H1 (cell line): ENCODE measurements around the gene CD164. TPM values are rescaled to one million over a fixed set of nuclear protein-coding genes. Genes with fewer than 3 reads are reported as not detected.

Experiments used
- CTCF ChIA-PET: fragments of 300-600 bp; sonication (Branson Sonifier 250); formaldehyde crosslinking; loops from one replicate; lab custom pipeline; 2021; ENCODE audit not compliant: partially characterized antibody; lab: Charles Lee
- POLR2A ChIA-PET: fragments of 300-600 bp; sonication (Branson Sonifier 250); formaldehyde crosslinking; loops from one replicate; lab custom pipeline; 2021; ENCODE audit warnings: inconsistent platforms; ENCODE audit not compliant: partially characterized antibody; lab: Charles Lee
- DNase-seq, 2 experiments: peaks; one replicate each; pipeline versions ENCODE4 v3.0.0 to v3.0.0-alpha.2; 2010 to 2022; ENCODE audit warnings: low spot score in 2 of 2, low read depth in 1 of 2, mixed read lengths in 1 of 2
- FAIRE-seq: peaks from 2 replicates; lab custom pipeline; 2011; peaks lifted over from hg19 to GRCh38; lab: Jason Lieb, UNC
- H2AFZ ChIP-seq: 2 replicates; pipeline ENCODE4 v1.8.1; 2012; ENCODE audit warnings: low read length, inconsistent platforms
- H2AK5ac ChIP-seq: 2 replicates; pipeline ENCODE4 v1.6.1; 2013; ENCODE audit warnings: low read depth, low read length
- H2BK120ac ChIP-seq: replicated peaks from 2 replicates; pipeline ENCODE3; 2013; ENCODE audit warnings: low read depth, low read length, inconsistent platforms
- H2BK12ac ChIP-seq: 2 replicates; pipeline ENCODE4 v1.6.1; 2013; ENCODE audit warnings: low read depth, low read length
- H2BK15ac ChIP-seq: 2 replicates; pipeline ENCODE4 v1.6.1; 2013; ENCODE audit warnings: low read length
- H2BK20ac ChIP-seq: 2 replicates; pipeline ENCODE4 v1.6.1; 2013; ENCODE audit warnings: low read length
- H2BK5ac ChIP-seq: 2 replicates; pipeline ENCODE4 v1.6.1; 2013; ENCODE audit warnings: low read depth, low read length
- H3K14ac ChIP-seq: 2 replicates; pipeline ENCODE4 v1.6.1; 2013; ENCODE audit warnings: inconsistent platforms; ENCODE audit not compliant: insufficient read length
- H3K18ac ChIP-seq: 2 replicates; pipeline ENCODE4 v1.6.1; 2013; ENCODE audit warnings: low read length; ENCODE audit errors: extremely low read depth
- H3K23ac ChIP-seq: 2 replicates; pipeline ENCODE4 v1.6.1; 2013; ENCODE audit warnings: inconsistent platforms; ENCODE audit not compliant: insufficient read length
- H3K23me2 ChIP-seq: 2 replicates; pipeline ENCODE4 v1.6.1; 2013; ENCODE audit warnings: low read depth, low read length
- H3K27ac ChIP-seq: 2 replicates; pipeline ENCODE4 v1.6.1; 2011; ENCODE audit warnings: low read depth, low read length, inconsistent platforms
- H3K27me3 ChIP-seq, 4 experiments: replicated peaks in 1 of 4; 1 replicate in 1 of 4; 2 replicates in 3 of 4; pipeline versions ENCODE4 v1.6.1 to v1.8.1; 2011 to 2013; ENCODE audit warnings: low read length in 3 of 4, mild to moderate bottlenecking in 3 of 4, inconsistent platforms in 2 of 4, mixed read lengths in 2 of 4, moderate library complexity in 1 of 4; ENCODE audit not compliant: control insufficient read depth in 3 of 4, insufficient read depth in 3 of 4; ENCODE audit errors: extremely low read depth in 1 of 4
- H3K36me3 ChIP-seq, 4 experiments: 2 replicates each; pipeline versions ENCODE4 v1.6.1 to v1.8.1; 2011 to 2013; ENCODE audit warnings: mild to moderate bottlenecking in 4 of 4, low read length in 3 of 4, moderate library complexity in 2 of 4, control low read depth in 1 of 4, inconsistent platforms in 1 of 4; ENCODE audit not compliant: insufficient read depth in 4 of 4, control insufficient read depth in 2 of 4
- H3K4ac ChIP-seq: replicated peaks from 2 replicates; pipeline ENCODE3; 2013; ENCODE audit warnings: low read length, low read depth, mixed read lengths, inconsistent platforms; ENCODE audit not compliant: insufficient read length
- H3K4me1 ChIP-seq, 4 experiments: replicated peaks in 1 of 4; 1 replicate in 1 of 4; 2 replicates in 3 of 4; pipeline versions ENCODE4 v1.6.1 to v1.8.1; 2011 to 2013; ENCODE audit warnings: low read length in 3 of 4, inconsistent platforms in 2 of 4, mixed read lengths in 1 of 4; ENCODE audit not compliant: insufficient read depth in 4 of 4, control insufficient read depth in 3 of 4
- H3K4me2 ChIP-seq, 2 experiments: 2 replicates each; pipeline versions ENCODE4 v1.6.1 to v1.8.1; 2011 to 2013; ENCODE audit warnings: low read depth in 2 of 2, low read length in 2 of 2, control low read depth in 1 of 2, inconsistent platforms in 1 of 2, mild to moderate bottlenecking in 1 of 2; ENCODE audit not compliant: insufficient read depth in 1 of 2
- H3K4me3 ChIP-seq, 4 experiments: fragments of 200-600, 300-600 bp in 1 of 4; sonication (generic), shearing (Covaris generic), sonication (Bioruptor Twin) in 1 of 4; 2 replicates each; pipeline versions ENCODE4 v1.5.1 to v1.8.1; 2011 to 2016; ENCODE audit warnings: low read length in 4 of 4, low read depth in 3 of 4, control low read depth in 2 of 4, inconsistent platforms in 2 of 4, mild to moderate bottlenecking in 2 of 4, mixed read lengths in 1 of 4, moderate library complexity in 1 of 4; ENCODE audit not compliant: insufficient read depth in 2 of 4; ENCODE audit errors: extremely low read depth in 1 of 4
- H3K56ac ChIP-seq: replicated peaks from 2 replicates; pipeline ENCODE3; 2013; ENCODE audit warnings: low read depth, mild to moderate bottlenecking, mixed read lengths, low read length, inconsistent platforms; ENCODE audit not compliant: insufficient read length
- H3K79me1 ChIP-seq: 2 replicates; pipeline ENCODE4 v1.6.1; 2013; ENCODE audit warnings: low read depth, low read length, control low read depth
- H3K79me2 ChIP-seq, 2 experiments: 2 replicates each; pipeline versions ENCODE4 v1.6.1 to v1.8.1; 2012 to 2013; ENCODE audit warnings: low read length in 2 of 2, mild to moderate bottlenecking in 2 of 2, inconsistent platforms in 1 of 2; ENCODE audit not compliant: insufficient read depth in 2 of 2, control insufficient read depth in 1 of 2
- H3K9ac ChIP-seq, 4 experiments: replicated peaks in 1 of 4; 1 replicate in 1 of 4; 2 replicates in 3 of 4; pipeline versions ENCODE4 v1.6.1 to v1.8.1; 2011 to 2013; ENCODE audit warnings: low read depth in 3 of 4, low read length in 3 of 4, control low read depth in 2 of 4, mild to moderate bottlenecking in 2 of 4, moderate library complexity in 2 of 4, inconsistent platforms in 1 of 4; ENCODE audit errors: extremely low read depth in 1 of 4
- H3K9me3 ChIP-seq, 2 experiments: 2 replicates each; pipeline versions ENCODE4 v1.6.1 to v1.8.1; 2012 to 2013; ENCODE audit warnings: mild to moderate bottlenecking in 2 of 2, moderate library complexity in 2 of 2, control low read depth in 1 of 2, inconsistent platforms in 1 of 2, low read depth in 1 of 2, low read length in 1 of 2, mixed read lengths in 1 of 2; ENCODE audit not compliant: insufficient read depth in 2 of 2
- H4K20me1 ChIP-seq, 2 experiments: replicated peaks in 1 of 2; 2 replicates each; pipeline versions ENCODE3 to v1.8.1; 2011 to 2013; ENCODE audit warnings: inconsistent platforms in 2 of 2, low read length in 2 of 2, mild to moderate bottlenecking in 1 of 2; ENCODE audit not compliant: insufficient read depth in 2 of 2, control insufficient read depth in 1 of 2
- H4K5ac ChIP-seq: 2 replicates; pipeline ENCODE4 v1.6.1; 2013; ENCODE audit warnings: low read length, low read depth, mixed read lengths, inconsistent platforms; ENCODE audit not compliant: insufficient read length
- H4K8ac ChIP-seq: 2 replicates; pipeline ENCODE4 v1.8.0; 2013; ENCODE audit warnings: mild to moderate bottlenecking, moderate library complexity, low read length, inconsistent platforms; ENCODE audit not compliant: insufficient read depth; ENCODE audit errors: extremely low read depth
- H4K91ac ChIP-seq: replicated peaks from 2 replicates; pipeline ENCODE3; 2013; ENCODE audit warnings: low read length, mixed read lengths, inconsistent platforms; ENCODE audit not compliant: insufficient read length
- BACH1 ChIP-seq: IDR thresholded peaks from 2 replicates; pipeline ENCODE4 v1.6.1; 2012; ENCODE audit warnings: low read length, improper control_type of control experiment
- WGBS, 2 experiments: shearing (Covaris generic) in 1 of 2; methylation state at CpG; one replicate each; pipeline versions ENCODE4 v1.1.6 to v1.1.7; 2013 to 2015; ENCODE audit warnings: low lambda C conversion rate in 2 of 2, mixed read lengths in 2 of 2, inconsistent platforms in 1 of 2, low coverage in 1 of 2, missing lambda C conversion rate in 1 of 2; ENCODE audit not compliant: insufficient replicate concordance in 2 of 2, insufficient coverage in 1 of 2, insufficient read length in 1 of 2; ENCODE audit errors: extremely low coverage in 1 of 2, missing lambda C conversion rate in 1 of 2; 5-methylcytosine and 5-hydroxymethylcytosine counted together
- polyA plus RNA-seq, 7 experiments: library from polyadenylated mRNA; depleted of rRNA in 3 of 7; stranded (reverse) in 5 of 7; unstranded in 2 of 7; fragments of >200 nt in 5 of 7; fragments of 200-250 nt in 2 of 7; gene quantifications; 1 replicate in 5 of 7; 2 replicates in 1 of 7; 4 replicates in 1 of 7; pipeline versions ENCODE4 v1.2.1 to v1.2.3, GENCODE V29; 2011 to 2013; ENCODE audit warnings: missing spikeins in 2 of 7, mixed read lengths in 2 of 7
- total RNA-seq: library from RNA; stranded (reverse); fragmentation: NEBNext Ultra II Directional; extraction: Animal tissue kit (Norgen Biotek cat#: 25700); gene quantifications from 2 replicates; pipeline ENCODE4 v1.2.1, GENCODE V29; 2021

The CD164 gene
- total and polyA plus RNA-seq, 2 of the 8 experiments (the other 6 are each of a cell fraction or from before 2014, with no cell fraction given) = 69.3 to 94.3 TPM

DNA sequence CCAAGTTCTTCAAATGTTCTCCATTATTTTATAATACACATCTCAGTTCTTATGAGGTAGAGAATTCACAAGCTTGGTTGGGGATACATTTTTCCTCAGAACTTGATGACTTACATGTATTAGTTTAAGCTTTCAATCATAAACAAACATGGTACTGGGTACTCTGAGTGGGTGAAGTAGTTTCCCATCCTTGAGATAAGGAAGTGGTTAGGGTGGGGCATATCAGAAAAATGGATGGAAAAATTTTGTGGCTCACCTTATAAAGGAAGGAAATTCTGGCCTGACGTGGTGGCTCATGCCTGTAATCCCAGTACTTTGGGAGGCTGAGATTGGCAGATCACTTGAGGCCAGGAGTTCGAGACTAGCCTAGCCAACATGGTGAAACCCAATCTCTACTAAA is 52.0 kb downstream of the CD164 start:
- no peaks in the 10 kb centered on the region for H3K36me3 ChIP-seq
- no peak overlapping the region for H3K9ac ChIP-seq
- H2BK120ac ChIP-seq = no peak overlapping the region
- DNase-seq (no peak), FAIRE-seq (no peak)
- H3K4me2 ChIP-seq = no peak overlapping the region
- H2BK20ac ChIP-seq = no peak overlapping the region
- H3K79me2 ChIP-seq = no peaks in the 10 kb centered on the region
- no peak overlapping the region for H3K4me3 ChIP-seq
- H2BK15ac ChIP-seq = no peak overlapping the region
- no peak overlapping the region for H4K91ac ChIP-seq
- H3K4ac ChIP-seq = no peak overlapping the region
- no peak overlapping the region for H2BK5ac ChIP-seq
- H2AK5ac ChIP-seq = no peak overlapping the region
- no peak overlapping the region for H4K5ac ChIP-seq
- no peaks in the 10 kb centered on the region; a peak in 3 of 7 replicates for H3K4me1 ChIP-seq
- WGBS, 2 experiments = 86% methylated on average over 2 of the region's 2 CpGs; no CpG with 5 or more reads in 1 of the 2 experiments
- no peak overlapping the region for H3K23ac ChIP-seq
- H3K23me2 ChIP-seq = no peaks in the 10 kb centered on the region
- H3K18ac ChIP-seq = no peak overlapping the region
- H3K79me1 ChIP-seq = no peaks in the 10 kb centered on the region
- no peak overlapping the region for H2AFZ ChIP-seq
- H3K27ac ChIP-seq = no peak overlapping the region
- CTCF ChIA-PET = interaction anchor here (1.4 kb wide), 1 partner anchor 17 kb away, joined by 3 read pairs; no protein-coding TSS in a partner anchor
- H4K8ac ChIP-seq = no peak overlapping the region
- H3K9me3 ChIP-seq = no peaks in the 10 kb centered on the region
- H3K14ac ChIP-seq = no peak overlapping the region
- H3K56ac ChIP-seq = no peak overlapping the region
- no peaks in the 10 kb centered on the region for H4K20me1 ChIP-seq
- no peak overlapping the region for H2BK12ac ChIP-seq
- no peak for TF ChIP-seq BACH1
- TF ChIP-seq, all 59 proteins: peak for 0
- no peaks in the 10 kb centered on the region for H3K27me3 ChIP-seq
- POLR2A ChIA-PET = interaction anchor here (2.1 kb wide), 1 partner anchor 10 kb away, joined by 7 read pairs; no protein-coding TSS in a partner anchor
